ENCODE data around the gene AFMID. TPM values are rescaled to one million over a fixed set of nuclear protein-coding genes. Genes with fewer than 3 reads are reported as not detected.

Gene AFMID
- total and polyA plus RNA-seq, 2 of the 8 experiments (the other 6 are each of a cell fraction or from before 2014, with no cell fraction given) = 49.0 to 53.0 TPM

GRCh38 chr17:78200451-78200850, 13.3 kb downstream of the AFMID start:
- CTCF ChIA-PET (ENCODE audit: partially characterized antibody) = interaction anchor here (0.6 to 10.2 kb wide), 7 partner anchors 10 to 516 kb away, joined by 3 to 65 read pairs (median 4); partner anchors contain the start of genes AFMID and TK1
- POLR2A ChIA-PET (ENCODE audit: partially characterized antibody) = interaction anchor here (0.6 to 2.2 kb wide), 12 partner anchors 9 to 606 kb away, joined by 3 to 15 read pairs (median 3); partner anchors contain the start of genes AFMID, BIRC5 and TK1
- TF ChIP-seq NRF1 (IDR thresholded peaks at IDR 0.05; ENCODE audit: low read depth, low read length) = no peak
- no peak for TF ChIP-seq RBBP5 (IDR thresholded peaks at IDR 0.05; ENCODE audit: borderline replicate concordance, low read depth, low read length)
- no peak for TF ChIP-seq GTF2F1 (IDR thresholded peaks at IDR 0.05; ENCODE audit: borderline replicate concordance, low read depth, low read length)
- TF ChIP-seq EP300 (IDR thresholded peaks at IDR 0.05; ENCODE audit: borderline replicate concordance in 1 of 2, low read depth in 2 of 2, low read length in 2 of 2) = no peak
- no peak for TF ChIP-seq POLR2AphosphoS5 (IDR thresholded peaks at IDR 0.05; ENCODE audit: low read depth, low read length)
- no peak for TF ChIP-seq JUND (IDR thresholded peaks at IDR 0.05; ENCODE audit: low read length)

More at GRCh38 chr17:78200451-78200850, 13.3 kb downstream of the AFMID start:
- Histone ChIP-seq H3K36me3 (ENCODE audit: control insufficient read depth in 2 of 4, insufficient read depth in 4 of 4, low read length in 3 of 4) (peaks cover 0 to 18% (median 1%) of the 10 kb centered on the region in 4 experiments; a peak in 4 of 8 replicates), H3K14ac (ENCODE audit: insufficient read length) (no peak overlapping the region), H4K5ac (ENCODE audit: insufficient read length, low read depth, low read length) (no peak overlapping the region), H3K4me2 (ENCODE audit: insufficient read depth in 1 of 2, low read depth in 2 of 2, low read length in 2 of 2) (no peak overlapping the region), H4K91ac (replicated peaks; ENCODE audit: insufficient read length, low read length) (no peak overlapping the region), H2BK120ac (replicated peaks; ENCODE audit: low read depth, low read length) (no peak overlapping the region), H3K4ac (replicated peaks; ENCODE audit: insufficient read length, low read depth, low read length) (no peak overlapping the region), H3K27ac (ENCODE audit: low read depth, low read length) (peak overlapping the region; percentile 52; the same call in 1 of the 2 replicates), H3K18ac (ENCODE audit: extremely low read depth, low read length) (no peak overlapping the region), H3K23me2 (ENCODE audit: low read depth, low read length) (no peaks in the 10 kb centered on the region), H3K23ac (ENCODE audit: insufficient read length) (no peak overlapping the region), H3K27me3 (replicated peaks in 1 of 4; ENCODE audit: control insufficient read depth in 3 of 4, extremely low read depth in 1 of 4, insufficient read depth in 3 of 4, low read length in 3 of 4) (no peaks in the 10 kb centered on the region), H3K9ac (replicated peaks in 1 of 4; ENCODE audit: extremely low read depth in 1 of 4, low read depth in 3 of 4, low read length in 3 of 4) (no peak overlapping the region), H3K79me2 (ENCODE audit: control insufficient read depth in 1 of 2, insufficient read depth in 2 of 2, low read length in 2 of 2) (no peaks in the 10 kb centered on the region; a peak in 1 of 4 replicates), H2BK5ac (ENCODE audit: low read depth, low read length) (peak overlapping the region; percentile 44; the same call in 1 of the 2 replicates), H4K20me1 (replicated peaks in 1 of 2; ENCODE audit: control insufficient read depth in 1 of 2, insufficient read depth in 2 of 2, low read length in 2 of 2) (peaks cover 2 to 5% of the 10 kb centered on the region in 2 experiments), H3K79me1 (ENCODE audit: low read depth, low read length) (0 out of 2 replicates have a peak, but pooled peaks cover 3% of the 10 kb centered on the region), H3K56ac (replicated peaks; ENCODE audit: insufficient read length, low read depth, low read length) (no peak overlapping the region), H2BK15ac (ENCODE audit: low read length) (no peak overlapping the region), H4K8ac (ENCODE audit: extremely low read depth, insufficient read depth, low read length) (no peak overlapping the region), H2BK12ac (ENCODE audit: low read depth, low read length) (no peak overlapping the region), H3K4me1 (replicated peaks in 1 of 4; ENCODE audit: control insufficient read depth in 3 of 4, insufficient read depth in 4 of 4, low read length in 3 of 4) (peaks cover 0 to 11% (median 4%) of the 10 kb centered on the region in 4 experiments; a peak in 5 of 7 replicates), H2AK5ac (ENCODE audit: low read depth, low read length) (no peak overlapping the region), H2BK20ac (ENCODE audit: low read length) (no peak overlapping the region), H3K4me3 (ENCODE audit: extremely low read depth in 1 of 4, insufficient read depth in 2 of 4, low read depth in 3 of 4, low read length in 4 of 4) (no peak overlapping the region), H2AFZ (ENCODE audit: low read length) (no peak overlapping the region), H3K9me3 (ENCODE audit: insufficient read depth in 2 of 2, low read depth in 1 of 2, low read length in 1 of 2) (no peaks in the 10 kb centered on the region)
- WGBS, 2 experiments (ENCODE audit: extremely low coverage in 1 of 2, insufficient coverage in 1 of 2, insufficient read length in 1 of 2, insufficient replicate concordance in 2 of 2, low coverage in 1 of 2, low lambda C conversion rate in 2 of 2, missing lambda C conversion rate in 1 of 2) = 85% methylated on average over 6 of the region's 6 CpGs; no CpG with 5 or more reads in 1 of the 2 experiments
- DNase-seq (ENCODE audit: low read depth in 1 of 2, low spot score in 2 of 2) (no peak), FAIRE-seq (no peak)

All from H1 (cell line).